Activated T-cell treated with anti-CD3 and anti-CD28 coated beads for 1 hour (primary cell): Measurements from ENCODE around the gene HSD11B1L.

Source experiments
- DNase-seq: peaks from one replicate; pipeline ENCODE4 v3.0.0-alpha.2; 2020; ENCODE audit warnings: low read depth

Gene HSD11B1L, protein sequence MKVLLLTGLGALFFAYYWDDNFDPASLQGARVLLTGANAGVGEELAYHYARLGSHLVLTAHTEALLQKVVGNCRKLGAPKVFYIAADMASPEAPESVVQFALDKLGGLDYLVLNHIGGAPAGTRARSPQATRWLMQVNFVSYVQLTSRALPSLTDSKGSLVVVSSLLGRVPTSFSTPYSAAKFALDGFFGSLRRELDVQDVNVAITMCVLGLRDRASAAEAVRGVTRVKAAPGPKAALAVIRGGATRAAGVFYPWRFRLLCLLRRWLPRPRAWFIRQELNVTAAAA

DNA sequence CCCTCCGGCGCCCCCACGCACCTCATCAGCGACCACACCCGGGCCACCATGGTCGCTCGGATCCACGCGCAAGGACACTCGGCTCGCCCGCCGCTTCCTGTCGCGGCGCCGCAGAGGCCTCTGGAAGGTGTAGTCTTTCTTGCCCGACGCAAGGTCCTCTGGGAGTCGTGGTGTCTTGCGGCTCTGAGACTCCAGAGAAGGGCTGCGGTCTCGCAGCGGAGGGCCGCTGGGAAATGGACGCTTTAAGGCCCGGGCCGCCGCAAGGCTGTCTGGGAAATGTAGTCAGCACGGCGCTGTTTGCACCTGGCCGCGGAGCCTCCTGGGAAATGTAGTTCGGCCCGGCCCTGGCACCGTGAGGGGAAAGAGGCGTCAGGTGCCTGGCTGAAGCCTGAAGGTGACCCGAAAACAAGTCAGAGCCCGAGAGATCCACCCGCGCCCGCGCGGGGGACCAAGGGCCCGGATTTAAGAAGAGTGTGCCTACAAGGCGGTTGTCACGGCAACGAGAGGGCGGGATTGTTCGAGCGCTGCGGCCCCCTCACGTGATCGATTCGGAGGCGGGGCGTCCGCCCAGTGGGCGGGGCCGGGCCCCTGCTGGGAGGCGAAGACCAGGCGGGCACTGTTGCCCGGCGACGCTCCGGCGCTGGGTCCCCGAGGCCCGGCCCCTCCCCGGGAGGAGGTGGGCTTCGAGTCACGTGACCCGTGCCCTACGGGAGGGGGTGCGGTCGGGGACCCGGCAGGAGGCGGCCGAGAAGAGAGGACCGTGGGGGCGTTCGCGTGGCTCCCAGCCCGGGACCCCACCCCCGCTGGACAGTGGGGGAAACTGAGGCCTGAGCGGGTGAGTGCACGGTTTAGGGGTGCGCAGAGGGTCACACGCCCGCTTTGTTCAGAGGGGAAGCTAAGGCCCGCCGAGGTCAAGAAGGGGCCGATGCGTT is at the start of gene HSD11B1L, which contains the start of gene MICOS13:
TSS of gene HSD11B1L (plus strand) at position 591 of the 932 bp plus-strand sequence. CDS start 3,806 bp downstream, outside the sequence.
TSS of gene MICOS13 (minus strand) at position 80 of the 932 bp plus-strand sequence. CDS start at position 50, 30 bp downstream.
- DNase-seq: peak; percentile 96

DNA sequence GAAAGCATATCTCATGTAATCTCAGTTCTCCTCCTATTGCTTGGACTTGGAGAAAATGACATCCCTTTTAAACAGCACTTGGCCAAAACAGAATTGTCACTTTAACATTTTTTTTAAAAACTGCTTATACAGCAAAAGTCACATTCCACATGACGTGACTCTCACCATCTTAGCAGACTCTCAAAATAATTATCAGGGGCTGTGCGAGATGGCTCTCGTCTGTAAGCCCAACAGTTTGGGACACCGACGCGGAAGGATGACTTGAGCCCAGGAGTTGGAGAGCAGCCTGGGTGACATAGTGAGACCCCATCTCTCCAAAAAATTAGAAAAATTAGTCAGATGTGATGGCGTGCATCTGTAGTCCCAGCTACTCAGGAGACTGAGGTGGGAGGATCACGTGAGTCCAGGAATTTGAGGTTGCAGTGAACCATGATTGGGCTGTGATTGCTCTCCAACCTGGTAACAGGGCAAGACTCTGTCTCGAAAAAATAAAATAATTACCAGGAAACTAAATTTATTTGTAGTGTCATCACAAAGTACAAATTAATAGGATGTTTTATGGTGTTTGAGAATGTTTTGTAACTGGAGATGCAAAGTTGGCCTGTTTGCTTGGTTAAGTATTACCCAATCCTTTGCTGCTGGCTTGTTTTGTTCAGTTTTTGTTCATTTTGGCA is 49.1 kb upstream of the HSD11B1L start:
- no peak for DNase-seq

DNA sequence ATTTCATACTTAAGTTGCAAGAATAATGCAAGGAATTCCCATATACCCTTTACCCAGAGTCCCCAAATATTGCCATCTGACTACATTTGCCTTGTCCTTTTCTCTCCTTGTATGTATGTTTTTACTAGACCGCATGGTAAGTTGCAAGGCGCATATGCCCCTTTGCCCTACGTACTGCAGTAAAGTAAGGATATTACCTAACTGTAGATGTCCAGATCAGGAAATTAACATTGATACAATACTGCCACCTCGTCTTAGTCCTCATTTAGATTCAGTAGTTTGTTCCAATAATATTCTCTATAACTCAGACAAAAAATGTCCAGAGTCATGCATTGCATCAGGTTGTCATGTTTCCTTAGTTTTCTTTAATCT is 48.6 kb upstream of the HSD11B1L start:
- no peak for DNase-seq

DNA sequence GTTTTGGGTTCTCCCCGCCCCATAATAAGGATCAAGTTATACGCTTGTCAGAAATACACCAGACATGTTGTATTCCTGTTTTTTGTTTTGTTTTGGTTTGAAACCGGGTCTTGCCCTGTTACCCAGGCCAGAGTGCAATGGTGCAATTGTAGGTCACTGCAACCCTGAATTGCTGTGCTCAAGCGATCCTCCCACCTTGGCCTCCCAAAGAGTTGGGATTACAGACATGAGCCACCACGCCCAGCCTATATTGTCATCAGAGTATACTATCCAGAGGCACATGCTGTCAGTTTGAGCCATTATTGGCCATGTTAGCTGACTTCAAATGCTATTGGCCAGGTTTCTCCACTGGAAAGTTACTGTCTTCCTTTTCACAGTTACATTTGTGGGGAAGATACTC is 48.2 kb upstream of the HSD11B1L start:
- no peak for DNase-seq

DNA sequence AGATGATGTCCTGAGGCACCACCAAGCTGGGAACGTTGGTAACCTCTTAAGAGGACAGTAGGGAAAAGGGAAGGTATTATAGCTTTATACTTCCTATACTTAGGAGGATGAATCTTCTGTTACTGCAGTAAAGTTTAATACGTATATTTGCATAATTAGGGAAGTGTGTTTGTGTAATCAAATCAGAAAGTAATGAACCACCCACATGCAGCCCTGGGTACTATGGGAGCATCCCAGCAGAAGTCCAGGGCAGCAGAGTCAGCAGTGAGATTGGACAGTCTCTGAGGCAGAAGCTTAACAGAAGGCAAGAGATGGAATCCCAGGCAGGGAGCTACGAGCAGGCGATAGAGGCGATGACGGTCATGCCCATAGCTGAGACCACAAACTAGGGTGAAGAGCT is 45.4 kb upstream of the HSD11B1L start:
- no peak for DNase-seq

DNA sequence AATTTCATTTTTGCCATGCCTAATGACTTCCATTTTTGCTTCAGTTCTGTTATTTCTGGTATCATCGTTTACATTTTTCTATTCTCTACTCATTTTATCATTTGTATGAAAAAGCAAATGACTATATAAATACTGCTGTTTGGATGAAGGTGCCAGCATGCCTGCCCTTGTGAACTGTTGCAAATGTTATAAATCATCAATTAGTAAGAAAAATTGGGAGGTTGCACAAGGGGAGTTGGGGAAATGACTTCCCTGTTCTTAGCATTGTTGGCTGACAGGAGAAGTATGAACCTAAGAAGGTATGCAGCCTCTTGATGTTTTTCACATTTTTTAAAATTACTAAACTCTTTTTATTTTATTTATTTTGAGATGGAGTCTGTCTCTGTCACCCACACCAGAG is 42.9 kb upstream of the HSD11B1L start:
- DNase-seq: no peak

DNA sequence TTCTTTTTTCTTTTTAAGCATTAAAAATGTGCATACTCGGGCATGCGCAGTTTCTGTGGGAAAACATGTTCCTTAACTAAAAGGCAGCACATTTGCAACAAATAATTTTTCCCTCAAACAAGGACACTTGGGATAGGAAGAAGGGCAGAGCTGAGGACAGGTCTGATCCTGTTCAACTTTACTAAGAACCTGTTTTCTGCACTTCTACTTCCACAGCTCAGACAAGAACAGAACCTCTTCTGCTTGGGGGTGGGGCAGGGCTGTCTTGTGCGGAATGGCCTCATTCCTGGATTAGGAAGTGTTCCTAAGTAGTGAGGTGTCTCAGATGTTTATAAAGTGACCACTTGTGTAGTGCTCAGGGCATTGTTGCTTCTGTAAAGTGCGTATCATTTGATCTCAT is 39.7 kb upstream of the HSD11B1L start:
- DNase-seq: no peak

DNA sequence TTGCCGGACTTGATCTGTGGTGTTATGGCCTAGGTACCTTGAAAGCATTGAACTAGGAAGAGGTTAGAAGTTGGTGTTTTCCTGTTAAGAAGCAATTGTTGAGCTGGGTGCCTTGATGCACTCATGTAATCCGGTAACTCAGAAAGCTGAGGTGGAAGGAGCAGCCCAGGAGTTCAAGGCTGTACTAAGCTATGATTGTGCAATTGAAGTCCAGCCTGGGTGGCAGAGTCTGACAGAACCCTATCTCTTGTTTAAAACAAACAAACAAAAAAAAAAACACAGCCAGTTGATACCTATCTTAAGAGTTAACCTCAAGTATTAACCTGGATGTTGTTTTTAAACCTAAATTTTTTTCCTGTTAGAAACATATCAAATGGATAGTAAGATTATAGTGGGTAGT is 38.6 kb upstream of the HSD11B1L start:
- DNase-seq: no peak

DNA sequence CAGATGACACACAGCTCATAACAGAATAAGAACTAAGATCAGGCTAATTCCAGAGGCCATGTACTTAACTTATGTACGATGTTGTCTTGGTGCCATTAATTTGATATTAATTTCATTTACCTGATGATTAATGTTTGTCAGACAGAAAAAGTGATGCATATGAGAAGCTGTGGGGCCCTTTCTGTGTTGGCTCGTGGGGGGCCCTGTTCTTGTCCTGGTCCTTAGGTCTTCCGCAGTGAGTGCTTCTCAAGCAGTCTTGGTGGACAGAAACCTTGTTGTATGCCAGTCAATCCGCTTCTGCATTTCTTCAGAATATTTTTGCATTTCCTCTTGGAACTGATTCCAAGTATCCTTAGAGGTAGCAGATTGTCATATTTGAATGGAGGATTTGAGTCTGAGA is 37.8 kb upstream of the HSD11B1L start:
- no peak for DNase-seq

DNA sequence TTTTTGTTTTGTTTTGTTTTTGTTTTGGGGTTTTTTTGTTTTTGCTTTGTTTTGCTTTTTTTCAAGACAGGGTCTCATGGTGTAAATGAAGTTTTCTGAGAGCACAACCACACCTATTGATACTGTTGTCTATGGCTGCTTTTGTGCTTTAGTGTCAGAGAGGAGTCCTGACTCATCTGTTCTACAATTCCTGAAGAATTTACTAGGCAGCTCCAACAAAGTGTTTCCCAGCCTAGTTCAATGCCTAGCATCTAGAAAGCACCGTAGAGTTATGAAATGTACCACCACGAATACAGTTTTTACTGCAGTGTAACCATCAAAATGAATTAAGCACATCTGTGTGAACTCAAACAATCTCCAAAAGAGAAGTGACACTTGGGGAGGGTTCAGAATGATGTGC is 36.8 kb upstream of the HSD11B1L start:
- no peak for DNase-seq

DNA sequence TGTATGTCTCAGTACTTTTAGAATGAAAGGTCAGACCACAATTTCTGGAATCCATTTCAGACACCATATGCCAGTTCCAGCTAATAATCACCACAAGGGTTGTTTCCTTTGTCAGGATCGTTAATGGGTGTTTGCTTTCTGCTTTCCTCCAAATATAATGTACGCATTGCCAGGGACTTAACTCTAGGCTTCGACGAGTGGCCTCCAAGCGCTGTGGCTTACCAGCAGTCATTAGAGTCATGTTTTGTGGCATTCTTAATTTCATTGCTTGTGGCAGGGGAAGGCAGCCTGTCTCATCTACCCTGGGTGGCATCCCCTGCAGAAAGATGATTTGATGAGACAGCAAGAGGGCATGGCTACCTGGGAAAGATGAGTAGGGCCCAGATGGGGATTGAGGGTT is 35.4 kb upstream of the HSD11B1L start:
- no peak for DNase-seq

DNA sequence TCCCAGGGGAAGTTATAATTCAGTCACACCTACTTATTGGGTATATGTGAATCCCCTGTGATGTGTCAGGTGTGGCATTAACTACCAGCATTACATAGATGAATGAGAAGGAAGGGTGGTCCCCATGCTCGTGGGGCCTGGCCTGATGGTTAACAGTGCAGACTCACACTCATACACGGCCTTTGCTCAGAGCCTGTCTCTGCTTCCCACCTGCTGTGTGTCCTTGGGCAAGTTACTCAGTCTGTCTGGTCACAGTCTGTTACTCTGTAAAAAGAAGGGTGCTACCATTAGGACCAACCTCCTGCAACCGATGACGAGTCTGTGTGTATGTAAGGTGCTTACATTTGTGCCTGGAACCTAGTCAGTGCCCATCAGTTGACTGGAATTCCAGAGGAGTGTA is 34.1 kb upstream of the HSD11B1L start:
- no peak for DNase-seq

DNA sequence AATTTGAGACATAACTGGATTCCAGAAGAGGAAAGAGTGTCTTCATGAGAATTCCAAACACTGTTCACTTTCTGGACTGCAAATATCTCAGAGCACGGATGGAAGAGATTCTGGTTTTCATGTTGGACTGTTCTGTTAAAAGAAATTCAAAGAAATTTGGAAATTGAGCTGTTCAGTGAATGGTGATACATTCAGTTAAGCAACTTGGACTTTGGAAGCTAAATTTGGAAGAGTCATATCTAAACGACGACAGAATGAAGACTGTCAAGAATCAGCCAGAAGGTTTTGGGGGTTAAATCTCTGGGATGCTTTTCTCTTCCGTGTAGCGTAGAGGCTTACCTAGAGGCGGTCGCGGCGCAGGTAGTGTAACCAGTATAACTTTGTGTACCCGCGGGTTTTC is 32.4 kb upstream of the HSD11B1L start:
- no peak for DNase-seq

DNA sequence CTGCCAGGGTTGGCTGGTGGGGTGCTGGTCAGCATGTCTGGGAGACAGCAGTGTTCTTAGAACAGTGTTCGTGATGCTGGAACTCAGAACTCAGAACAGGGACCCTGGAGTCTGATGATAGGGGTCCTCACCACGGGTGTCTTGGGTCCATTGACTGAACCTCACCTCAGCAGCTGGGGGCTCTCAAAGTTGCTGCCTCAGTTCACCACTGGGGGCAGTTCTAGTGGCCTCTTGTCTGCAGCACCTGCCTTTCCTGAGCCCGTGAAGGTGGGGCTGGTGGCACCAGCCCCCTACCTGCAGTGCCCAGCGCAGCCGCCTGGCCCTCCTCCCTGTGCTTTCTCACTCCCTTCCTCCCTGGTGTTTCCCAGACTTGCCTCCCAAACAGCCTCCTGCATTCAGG is 29.5 kb upstream of the HSD11B1L start:
- no peak for DNase-seq

DNA sequence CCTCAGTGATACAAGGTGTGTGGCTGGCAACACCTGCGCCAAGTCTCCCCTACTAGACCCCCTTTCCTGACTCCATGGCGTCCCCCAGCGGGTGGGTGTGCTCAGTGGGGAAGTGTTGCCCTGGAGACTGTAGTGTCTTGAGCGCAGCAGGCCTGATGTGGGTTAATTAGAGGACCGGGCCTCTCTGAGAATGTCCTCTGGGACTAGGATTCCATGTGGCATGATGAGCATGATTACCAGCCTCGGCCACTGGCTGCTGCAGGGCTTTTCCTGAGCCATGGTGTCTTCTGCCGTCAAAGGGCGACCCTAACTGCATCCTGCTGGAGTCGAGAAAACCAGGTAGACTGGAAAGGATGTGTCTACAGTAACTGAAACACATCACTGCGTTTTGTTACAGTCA is 28.6 kb upstream of the HSD11B1L start:
- DNase-seq: no peak

DNA sequence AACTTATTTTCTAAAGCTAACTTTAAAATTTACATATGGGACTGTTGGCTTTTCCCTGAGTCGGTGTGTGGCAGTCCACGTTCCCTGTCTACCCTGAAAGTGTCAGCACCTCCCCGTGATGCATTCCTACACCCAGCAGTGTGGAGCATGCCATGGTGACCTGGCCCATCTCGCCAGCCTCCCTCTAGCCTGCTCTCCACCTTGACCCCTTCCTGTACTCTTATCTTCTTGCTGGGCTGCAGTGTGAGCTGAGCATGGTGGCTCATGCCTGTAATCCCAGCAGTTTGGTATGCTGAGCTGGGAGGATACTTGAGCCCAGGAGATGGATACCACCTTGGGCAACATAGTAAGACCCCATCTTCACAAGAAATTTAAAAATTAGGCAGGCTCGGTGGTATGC is 25.9 kb upstream of the HSD11B1L start:
- DNase-seq: no peak

DNA sequence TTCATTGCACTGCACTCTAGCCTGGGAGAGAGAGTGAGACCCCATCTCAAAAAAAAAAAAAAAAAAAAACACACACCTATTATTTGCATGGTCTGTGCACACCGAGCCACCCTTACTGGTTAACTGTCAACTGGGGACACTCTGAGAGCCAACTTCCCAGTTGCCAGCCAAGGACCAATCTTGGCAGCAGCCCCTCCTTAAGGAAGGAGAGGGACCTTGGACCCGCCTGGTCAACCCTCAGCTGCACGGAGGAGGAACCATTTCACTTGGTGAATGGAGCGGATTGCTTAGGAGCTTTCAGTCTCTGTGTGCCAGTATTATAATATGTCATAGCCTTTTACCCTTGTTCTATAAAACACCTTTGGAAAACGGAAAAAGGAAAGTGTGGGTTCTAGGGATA is 25.4 kb upstream of the HSD11B1L start:
- no peak for DNase-seq

DNA sequence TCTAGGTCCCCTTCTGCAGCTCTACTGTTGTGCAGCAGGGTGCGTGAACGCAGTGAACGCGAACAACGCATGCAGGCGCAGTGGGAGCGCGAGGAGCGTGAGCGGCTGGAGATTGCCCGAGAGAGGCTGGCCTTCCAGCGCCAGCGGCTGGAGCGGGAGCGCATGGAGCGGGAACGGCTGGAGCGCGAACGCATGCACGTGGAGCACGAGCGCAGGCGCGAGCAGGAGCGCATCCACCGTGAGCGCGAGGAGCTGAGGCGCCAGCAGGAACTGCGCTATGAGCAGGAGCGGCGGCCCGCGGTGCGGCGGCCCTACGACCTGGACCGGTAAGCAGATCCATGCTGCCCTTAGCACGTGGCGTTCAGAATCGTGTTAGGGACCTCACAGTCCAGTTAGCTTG is 19.3 kb upstream of the HSD11B1L start:
- no peak for DNase-seq

DNA sequence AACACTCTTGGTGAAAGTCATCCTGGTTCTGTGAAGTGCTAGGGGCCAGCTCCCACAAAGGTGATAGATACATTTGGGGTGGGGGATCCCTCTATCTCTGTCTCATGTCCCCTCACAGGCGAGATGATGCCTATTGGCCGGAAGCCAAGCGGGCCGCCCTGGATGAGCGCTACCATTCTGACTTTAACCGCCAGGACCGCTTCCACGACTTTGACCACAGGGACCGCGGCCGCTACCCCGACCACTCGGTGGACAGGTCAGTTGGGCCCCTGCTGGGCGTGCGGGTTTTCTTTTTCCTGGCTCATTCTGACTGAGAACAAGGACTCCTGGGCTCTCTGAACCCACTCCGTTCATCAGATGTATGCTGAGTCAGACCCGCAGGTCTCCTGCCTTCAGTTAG is 16.9 kb upstream of the HSD11B1L start:
- DNase-seq: no peak

DNA sequence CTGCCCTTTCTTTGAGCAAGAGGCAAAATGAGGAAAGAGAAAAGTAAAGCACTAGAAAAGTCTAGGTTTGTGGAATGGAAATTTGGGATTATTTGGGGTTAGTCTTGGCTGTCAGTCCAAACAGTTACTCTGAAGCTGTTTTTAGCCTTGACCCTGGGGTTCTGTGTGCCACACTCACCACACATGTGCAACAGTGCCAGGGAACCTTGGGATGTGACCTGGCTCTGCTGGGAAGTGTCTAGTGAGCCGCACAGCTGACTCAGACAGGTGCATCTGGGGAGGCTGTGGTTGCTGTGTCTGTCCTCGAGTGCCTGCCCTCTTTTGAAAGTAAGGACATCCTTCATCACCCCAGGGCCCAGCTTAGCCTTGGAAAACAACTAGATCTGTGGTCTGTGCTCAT is 16.3 kb upstream of the HSD11B1L start:
- DNase-seq: no peak

DNA sequence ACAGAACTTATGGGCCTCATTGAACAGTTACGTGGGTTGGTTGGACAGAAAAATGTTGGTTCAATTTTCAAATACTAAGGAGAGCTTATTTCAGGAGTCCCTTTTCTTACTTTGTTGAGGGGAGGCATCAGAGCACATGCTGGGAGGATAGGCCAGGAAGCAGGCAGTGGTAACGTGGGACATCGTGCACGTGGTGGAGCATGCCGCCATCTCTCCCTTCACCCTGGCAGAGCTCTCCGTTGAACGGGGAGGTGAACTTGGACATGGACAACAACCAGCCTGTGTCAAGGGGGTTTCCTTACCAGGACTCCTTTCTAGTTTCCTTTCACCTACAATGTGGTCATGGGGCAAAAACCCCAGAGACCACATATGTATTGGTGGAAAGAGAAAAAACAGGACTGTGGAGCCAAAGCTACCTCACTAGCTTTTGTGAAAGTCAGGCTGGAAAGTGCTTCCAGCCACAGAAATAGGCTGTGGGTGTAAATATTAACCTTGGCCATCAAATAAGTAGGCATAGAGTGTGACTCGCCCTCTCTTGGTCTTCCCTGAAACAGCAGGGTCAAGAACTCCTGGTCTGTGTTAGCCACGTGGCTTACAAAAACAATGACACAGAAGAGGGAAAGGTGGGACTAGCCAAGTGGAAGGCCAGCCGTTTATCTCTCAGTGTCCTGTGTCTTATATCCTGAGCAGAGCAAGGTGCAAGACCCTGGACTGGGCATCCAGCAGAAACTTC is 14.9 kb upstream of the HSD11B1L start:
- DNase-seq: no peak
